ENCODE results near the gene NHLRC2. TPM values are rescaled to one million over a fixed set of nuclear protein-coding genes. Genes with fewer than 3 reads are reported as not detected.
"Not testable (repeated sequence)": the region's sequence is repeated elsewhere in the genome, so short reads cannot be mapped to it uniquely, and the experiment has no call there.

NHLRC2 gene, protein sequence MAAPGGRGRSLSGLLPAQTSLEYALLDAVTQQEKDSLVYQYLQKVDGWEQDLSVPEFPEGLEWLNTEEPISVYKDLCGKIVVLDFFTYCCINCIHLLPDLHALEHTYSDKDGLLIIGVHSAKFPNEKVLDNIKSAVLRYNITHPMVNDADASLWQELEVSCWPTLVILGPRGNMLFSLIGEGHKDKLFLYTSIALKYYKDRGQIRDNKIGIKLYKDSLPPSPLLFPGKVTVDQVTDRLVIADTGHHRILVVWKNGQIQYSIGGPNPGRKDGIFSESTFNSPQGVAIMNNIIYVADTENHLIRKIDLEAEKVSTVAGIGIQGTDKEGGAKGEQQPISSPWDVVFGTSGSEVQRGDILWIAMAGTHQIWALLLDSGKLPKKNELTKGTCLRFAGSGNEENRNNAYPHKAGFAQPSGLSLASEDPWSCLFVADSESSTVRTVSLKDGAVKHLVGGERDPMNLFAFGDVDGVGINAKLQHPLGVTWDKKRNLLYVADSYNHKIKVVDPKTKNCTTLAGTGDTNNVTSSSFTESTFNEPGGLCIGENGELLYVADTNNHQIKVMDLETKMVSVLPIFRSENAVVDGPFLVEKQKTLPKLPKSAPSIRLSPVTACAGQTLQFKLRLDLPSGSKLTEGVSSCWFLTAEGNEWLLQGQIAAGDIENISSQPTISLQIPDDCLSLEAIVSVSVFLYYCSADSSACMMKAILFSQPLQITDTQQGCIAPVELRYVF
- 10 to 100 TPM; 22.1 to 24.1 TPM for total RNA-seq
- 10 to 100 TPM in 1 of 2 donors, 1 to 10 TPM in 1; 4.2 to 11.9 TPM for polyA plus RNA-seq

DNA sequence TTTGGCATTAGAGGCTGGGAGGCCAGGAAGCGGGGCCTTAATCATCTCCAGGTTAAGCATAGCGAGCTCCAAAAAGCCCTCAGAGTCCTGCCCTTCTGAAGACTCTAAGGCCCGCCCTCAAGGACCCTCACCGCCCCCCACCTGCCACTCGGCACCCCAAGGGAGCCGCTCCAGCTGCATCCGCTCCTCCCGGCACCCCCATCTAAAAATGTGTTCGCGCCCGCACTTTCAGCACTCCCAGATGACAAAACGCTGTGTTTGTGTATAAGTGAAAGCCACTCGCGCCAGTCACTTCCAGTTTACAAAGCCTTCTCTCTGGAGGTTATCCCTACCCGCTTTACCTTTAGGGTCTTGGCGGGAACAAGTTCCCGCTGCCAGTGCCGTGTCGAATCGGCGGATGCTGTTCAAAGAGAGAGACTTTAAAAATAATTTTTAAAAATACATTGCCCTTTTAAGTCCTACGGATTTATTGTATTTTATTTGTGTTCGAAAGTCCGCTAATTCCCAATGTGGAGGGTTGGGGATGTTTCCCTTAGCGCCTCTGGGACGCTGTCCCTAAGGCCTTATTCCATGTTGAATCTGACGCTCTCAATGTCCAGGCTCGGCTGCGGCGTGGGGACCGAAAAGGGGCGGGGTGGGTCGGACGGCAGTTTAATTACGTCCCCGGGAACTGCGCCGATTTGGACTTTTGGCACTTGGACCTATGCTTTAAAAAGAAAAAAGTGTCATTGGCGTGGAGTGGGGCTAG, at the start of gene NHLRC2, which contains the start of gene DCLRE1A:
NHLRC2 (plus strand) TSS at position 649 of the 748 bp plus-strand sequence. CDS start 212 bp downstream, outside the sequence.
DCLRE1A (minus strand) TSS at position 70 of the 748 bp plus-strand sequence. CDS start 900 bp downstream, outside the sequence.
- CTCF ChIA-PET (ENCODE audit: partially characterized antibody), result no interaction called here
- peak within 1 kb of the TSS; percentile 90 to 97 for H3K4me3 ChIP-seq (ENCODE audit: low read length in 2 of 2)
- Mint-ChIP-seq H3K27ac (peak within 1 kb of the TSS; percentile 92 to 98 (median 97)), H3K27me3 (no peaks in the 10 kb centered on the region), H3K36me3 (peaks cover 8 to 26% of the 10 kb centered on the region in 2 donors), H3K4me1 (peaks cover 31 to 61% (median 44%) of the 10 kb centered on the region in 4 donors), H3K4me3 (peak within 1 kb of the TSS; percentile 96 to 100 (median 98)), H3K9me3 (no peaks in the 10 kb centered on the region)
- no peaks in the 10 kb centered on the region for H3K36me3 ChIP-seq (ENCODE audit: insufficient read depth, low read length)
- H3K4me1 ChIP-seq (ENCODE audit: insufficient read depth, low read length), result peaks cover 65% of the 10 kb centered on the region
- intact Hi-C loops (cut with micrococcal nuclease), result loop anchor here (1.0 to 2.0 kb wide), 3 partner anchors 107 to 321 kb away; partner anchors contain the start of genes CASP7 and CCDC186
- no peaks in the 10 kb centered on the region for H3K27me3 ChIP-seq (ENCODE audit: insufficient read depth, low read length)
- H3K27ac ChIP-seq (ENCODE audit: low read depth, low read length), result peak within 1 kb of the TSS; percentile 71
- peak; percentile 46 to 65 (median 53) for DNase-seq
- POLR2A ChIA-PET (ENCODE audit: partially characterized antibody), result interaction anchor here (1.0 to 1.4 kb wide), 5 partner anchors 10 to 320 kb away, joined by 3 to 6 read pairs (median 4); partner anchors contain the start of gene CCDC186
- no peaks in the 10 kb centered on the region for H3K9me3 ChIP-seq (ENCODE audit: control insufficient read depth in 1 of 2, low read length in 2 of 2)

DNA sequence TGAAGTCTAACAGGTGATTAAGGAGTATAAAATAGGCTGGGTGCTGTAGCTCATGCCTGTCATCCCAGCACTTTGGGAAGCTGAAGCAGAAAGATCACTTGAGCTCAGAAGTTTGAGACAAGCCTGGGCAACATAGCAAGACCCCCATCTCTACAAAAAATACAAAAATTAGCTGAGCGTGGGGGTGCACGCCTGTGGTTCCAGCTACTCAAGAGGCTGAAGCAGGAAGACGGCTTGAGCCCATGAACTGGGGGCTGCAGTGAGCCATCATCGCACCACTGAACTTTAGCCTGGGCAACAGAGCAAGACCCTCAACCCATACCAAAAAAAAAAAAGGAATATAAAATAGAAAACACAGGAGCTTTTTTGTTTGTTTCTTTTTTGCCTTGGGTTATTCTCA, 48.0 kb upstream of the NHLRC2 start:
- intact Hi-C loops (cut with micrococcal nuclease), result no loop called here
- Histone ChIP-seq H3K4me1 (ENCODE audit: insufficient read depth, low read length) (no peaks in the 10 kb centered on the region), H3K27me3 (ENCODE audit: insufficient read depth, low read length) (peaks cover 6% of the 10 kb centered on the region), H3K36me3 (ENCODE audit: insufficient read depth, low read length) (no peaks in the 10 kb centered on the region), H3K9me3 (ENCODE audit: control insufficient read depth in 1 of 2, low read length in 2 of 2) (no peaks in the 10 kb centered on the region), H3K27ac (ENCODE audit: low read depth, low read length) (no peak overlapping the region), H3K4me3 (ENCODE audit: low read length in 2 of 2) (no peak overlapping the region)
- POLR2A ChIA-PET (ENCODE audit: partially characterized antibody), result interaction anchor here (0.5 kb wide), 1 partner anchor 1460 kb away, joined by 3 read pairs; no protein-coding TSS in a partner anchor
- CTCF ChIA-PET (ENCODE audit: partially characterized antibody), result interaction anchor here (0.9 to 1.2 kb wide), 5 partner anchors 9 to 309 kb away, joined by 3 to 6 read pairs (median 3); no protein-coding TSS in a partner anchor
- Mint-ChIP-seq H3K9me3 (peaks cover 0 to 2% (median 0%) of the 10 kb centered on the region in 8 donors), H3K36me3 (no peaks in the 10 kb centered on the region), H3K4me3 (no peak overlapping the region), H3K27me3 (peaks cover 13 to 19% of the 10 kb centered on the region in 2 donors), H3K4me1 (no peaks in the 10 kb centered on the region), H3K27ac (no peak overlapping the region)
- no peak for DNase-seq

DNA sequence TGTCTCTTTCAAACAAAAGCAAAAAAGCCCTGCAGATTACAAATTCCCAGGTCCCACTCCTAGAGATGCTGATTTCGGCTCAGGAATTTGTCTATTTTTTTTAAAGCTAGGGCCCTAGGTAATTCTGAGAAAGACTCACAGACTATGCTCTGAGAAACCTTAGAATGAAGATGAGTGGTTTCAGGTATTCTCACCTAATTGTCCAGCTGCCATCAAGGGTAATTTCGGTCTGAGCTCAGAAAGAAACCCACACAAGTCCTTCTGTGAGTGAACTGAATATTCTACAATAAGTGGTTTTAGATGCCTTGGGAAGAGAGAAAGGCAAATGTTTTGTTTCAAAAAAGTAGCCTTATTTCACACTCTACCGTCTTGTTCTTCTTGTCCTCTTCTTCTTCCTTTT, 46.3 kb upstream of the NHLRC2 start:
- ChIA-PET CTCF (ENCODE audit: partially characterized antibody) (interaction anchor here (1.3 kb wide), 2 partner anchors 9 to 295 kb away, joined by 3 to 4 read pairs; no protein-coding TSS in a partner anchor), POLR2A (ENCODE audit: partially characterized antibody) (no interaction called here)
- Mint-ChIP-seq H3K27ac (no peak overlapping the region), H3K9me3 (peaks cover 0 to 9% (median 0%) of the 10 kb centered on the region in 8 donors), H3K36me3 (no peaks in the 10 kb centered on the region), H3K4me1 (no peaks in the 10 kb centered on the region), H3K27me3 (peaks cover 13 to 23% of the 10 kb centered on the region in 2 donors), H3K4me3 (no peak overlapping the region)
- Histone ChIP-seq H3K4me3 (ENCODE audit: low read length in 2 of 2) (no peak overlapping the region), H3K9me3 (ENCODE audit: control insufficient read depth in 1 of 2, low read length in 2 of 2) (no peaks in the 10 kb centered on the region), H3K27ac (ENCODE audit: low read depth, low read length) (no peak overlapping the region), H3K27me3 (ENCODE audit: insufficient read depth, low read length) (peaks cover 6% of the 10 kb centered on the region), H3K4me1 (ENCODE audit: insufficient read depth, low read length) (no peaks in the 10 kb centered on the region), H3K36me3 (ENCODE audit: insufficient read depth, low read length) (no peaks in the 10 kb centered on the region)
- intact Hi-C loops (cut with micrococcal nuclease), result no loop called here
- DNase-seq, result no peak

DNA sequence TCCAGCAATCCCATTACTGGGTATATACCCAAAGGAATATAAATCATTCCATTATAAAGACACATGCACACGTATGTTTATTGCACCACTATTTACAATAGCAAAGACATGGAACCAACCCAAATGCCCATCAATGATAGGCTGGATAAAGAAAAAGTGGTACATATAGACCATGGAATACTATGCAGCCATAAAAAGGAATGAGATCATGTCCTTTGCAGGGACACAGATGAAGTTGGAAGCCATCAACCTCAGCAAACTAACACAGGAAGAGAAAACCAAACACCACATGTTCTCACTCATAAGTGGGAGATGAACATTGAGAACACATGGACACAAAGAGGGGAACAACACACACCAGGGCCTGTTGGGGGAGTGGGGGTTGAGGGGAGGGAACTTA, 39.8 kb upstream of the NHLRC2 start:
- H3K27ac Mint-ChIP-seq; POLR2A ChIA-PET (ENCODE audit: partially characterized antibody); H3K4me1 Mint-ChIP-seq; H3K4me1 ChIP-seq (ENCODE audit: insufficient read depth, low read length); intact Hi-C loops (cut with micrococcal nuclease); H3K4me3 ChIP-seq (ENCODE audit: low read length in 2 of 2); H3K9me3 Mint-ChIP-seq; H3K27me3 ChIP-seq (ENCODE audit: insufficient read depth, low read length); H3K36me3 ChIP-seq (ENCODE audit: insufficient read depth, low read length); H3K36me3 Mint-ChIP-seq; H3K27ac ChIP-seq (ENCODE audit: low read depth, low read length); H3K4me3 Mint-ChIP-seq; DNase-seq; H3K27me3 Mint-ChIP-seq; CTCF ChIA-PET (ENCODE audit: partially characterized antibody); H3K9me3 ChIP-seq (ENCODE audit: control insufficient read depth in 1 of 2, low read length in 2 of 2): not testable (repeated sequence)

DNA sequence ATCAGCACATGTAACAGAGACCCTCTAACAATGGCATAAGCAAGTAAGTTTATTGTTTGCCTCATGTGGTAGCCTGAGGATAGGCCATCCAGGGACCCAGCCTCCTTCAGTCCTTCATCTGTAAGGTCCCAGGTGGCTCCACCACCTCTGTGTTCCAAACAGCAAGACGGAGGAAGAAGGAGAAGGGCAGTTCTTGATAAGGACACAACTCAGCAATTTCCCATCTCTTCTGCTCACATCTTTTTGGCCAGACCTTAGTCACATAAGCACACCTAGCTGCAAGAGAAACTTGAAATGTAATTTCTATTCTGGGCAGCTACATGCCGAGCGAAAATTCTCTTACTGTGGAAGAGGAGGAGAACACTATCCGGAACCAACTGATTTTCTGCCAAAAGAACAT, 34.5 kb upstream of the NHLRC2 start:
- no peaks in the 10 kb centered on the region for H3K36me3 Mint-ChIP-seq
- peaks cover 0 to 4% of the 10 kb centered on the region in 2 donors for H3K27me3 Mint-ChIP-seq
- Histone ChIP-seq H3K27me3 (ENCODE audit: insufficient read depth, low read length) (no peaks in the 10 kb centered on the region), H3K4me3 (ENCODE audit: low read length in 2 of 2) (no peak overlapping the region), H3K27ac (ENCODE audit: low read depth, low read length) (no peak overlapping the region), H3K4me1 (ENCODE audit: insufficient read depth, low read length) (no peaks in the 10 kb centered on the region), H3K36me3 (ENCODE audit: insufficient read depth, low read length) (no peaks in the 10 kb centered on the region), H3K9me3 (ENCODE audit: control insufficient read depth in 1 of 2, low read length in 2 of 2) (no peaks in the 10 kb centered on the region)
- ChIA-PET POLR2A (ENCODE audit: partially characterized antibody) (no interaction called here), CTCF (ENCODE audit: partially characterized antibody) (no interaction called here)
- no peak overlapping the region for H3K4me3 Mint-ChIP-seq
- no peak overlapping the region for H3K27ac Mint-ChIP-seq
- H3K9me3 Mint-ChIP-seq, result peaks cover 0 to 2% (median 0%) of the 10 kb centered on the region in 8 donors
- H3K4me1 Mint-ChIP-seq, result no peaks in the 10 kb centered on the region
- intact Hi-C loops (cut with micrococcal nuclease), result no loop called here
- no peak for DNase-seq

DNA sequence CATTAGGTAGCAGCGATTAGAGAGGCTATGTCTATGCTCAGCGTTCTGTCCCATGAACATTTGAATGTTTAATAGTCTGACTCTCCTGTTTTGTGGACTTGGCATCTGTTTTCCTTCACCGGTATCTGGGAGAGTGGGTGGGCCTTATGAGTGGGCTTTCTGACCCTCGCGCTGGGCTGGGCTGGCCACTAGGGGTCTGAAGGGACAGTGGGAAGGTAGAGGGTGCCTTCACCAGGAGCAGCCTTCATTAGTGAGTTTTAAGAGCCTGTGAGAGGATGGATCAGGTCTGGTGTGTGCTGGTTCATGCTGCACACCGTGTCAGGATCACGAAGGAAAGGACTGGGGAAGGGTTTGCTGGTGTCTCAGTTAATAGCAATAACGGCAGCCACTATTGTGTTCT, 34.0 kb upstream of the NHLRC2 start:
- Histone ChIP-seq H3K4me3 (ENCODE audit: low read length in 2 of 2) (no peak overlapping the region), H3K36me3 (ENCODE audit: insufficient read depth, low read length) (no peaks in the 10 kb centered on the region), H3K4me1 (ENCODE audit: insufficient read depth, low read length) (no peaks in the 10 kb centered on the region), H3K9me3 (ENCODE audit: control insufficient read depth in 1 of 2, low read length in 2 of 2) (no peaks in the 10 kb centered on the region), H3K27me3 (ENCODE audit: insufficient read depth, low read length) (no peaks in the 10 kb centered on the region), H3K27ac (ENCODE audit: low read depth, low read length) (no peak overlapping the region)
- no peak for DNase-seq
- Mint-ChIP-seq H3K4me3 (no peak overlapping the region), H3K27me3 (peaks cover 0 to 4% of the 10 kb centered on the region in 2 donors), H3K4me1 (no peaks in the 10 kb centered on the region), H3K9me3 (peaks cover 0 to 2% (median 0%) of the 10 kb centered on the region in 8 donors), H3K36me3 (no peaks in the 10 kb centered on the region), H3K27ac (no peak overlapping the region)
- intact Hi-C loops (cut with micrococcal nuclease), result no loop called here
- ChIA-PET CTCF (ENCODE audit: partially characterized antibody) (no interaction called here), POLR2A (ENCODE audit: partially characterized antibody) (no interaction called here)

All from CD4-positive, alpha-beta memory T cell (primary cell).